ENCODE data around the gene KDM4C. TPM values are rescaled to one million over a fixed set of nuclear protein-coding genes. Genes with fewer than 3 reads are reported as not detected.

KDM4C gene
- polyA plus RNA-seq, 1 donor (not counting 4 experiments of a cell fraction or from before 2014, with no cell fraction given): 17.2 TPM

DNA sequence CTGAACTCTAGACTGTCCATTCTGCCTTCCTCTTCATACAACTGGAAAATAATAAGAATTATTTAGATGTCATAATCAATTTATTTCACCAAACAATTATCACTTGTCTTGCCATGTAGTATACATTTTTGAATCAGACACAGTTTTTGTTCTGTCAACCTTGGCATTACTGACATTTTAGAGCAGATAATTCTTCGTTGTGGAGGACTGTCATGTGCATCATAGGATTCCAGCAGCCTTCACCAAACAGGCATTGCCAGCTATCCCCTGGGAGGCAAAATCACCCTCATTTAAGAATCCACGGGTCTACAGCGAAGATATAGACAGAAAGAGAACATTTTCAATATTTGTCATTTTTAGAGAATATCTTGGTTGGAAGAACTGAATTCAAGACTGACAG is 293.9 kb downstream of the KDM4C start:
- TF ChIP-seq, protein P1, sequence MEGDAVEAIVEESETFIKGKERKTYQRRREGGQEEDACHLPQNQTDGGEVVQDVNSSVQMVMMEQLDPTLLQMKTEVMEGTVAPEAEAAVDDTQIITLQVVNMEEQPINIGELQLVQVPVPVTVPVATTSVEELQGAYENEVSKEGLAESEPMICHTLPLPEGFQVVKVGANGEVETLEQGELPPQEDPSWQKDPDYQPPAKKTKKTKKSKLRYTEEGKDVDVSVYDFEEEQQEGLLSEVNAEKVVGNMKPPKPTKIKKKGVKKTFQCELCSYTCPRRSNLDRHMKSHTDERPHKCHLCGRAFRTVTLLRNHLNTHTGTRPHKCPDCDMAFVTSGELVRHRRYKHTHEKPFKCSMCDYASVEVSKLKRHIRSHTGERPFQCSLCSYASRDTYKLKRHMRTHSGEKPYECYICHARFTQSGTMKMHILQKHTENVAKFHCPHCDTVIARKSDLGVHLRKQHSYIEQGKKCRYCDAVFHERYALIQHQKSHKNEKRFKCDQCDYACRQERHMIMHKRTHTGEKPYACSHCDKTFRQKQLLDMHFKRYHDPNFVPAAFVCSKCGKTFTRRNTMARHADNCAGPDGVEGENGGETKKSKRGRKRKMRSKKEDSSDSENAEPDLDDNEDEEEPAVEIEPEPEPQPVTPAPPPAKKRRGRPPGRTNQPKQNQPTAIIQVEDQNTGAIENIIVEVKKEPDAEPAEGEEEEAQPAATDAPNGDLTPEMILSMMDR (optimal IDR thresholded peaks at IDR 0.05 in 1 of 3, IDR thresholded peaks at IDR 0.05 in 1 of 3, conservative IDR thresholded peaks at IDR 0.05 in 1 of 3; ENCODE audit: extremely low read depth in 1 of 3, insufficient read depth in 2 of 3, low read length in 3 of 3): no peak
- no peak for TF ChIP-seq EZH2 (IDR thresholded peaks at IDR 0.05; ENCODE audit: low read length)
- Histone ChIP-seq H3K9me3 (ENCODE audit: control insufficient read depth, low read depth, low read length) (no peaks in the 10 kb centered on the region), H4K20me1 (ENCODE audit: control insufficient read depth, extremely low read depth, insufficient read depth, low read length) (no peaks in the 10 kb centered on the region), H3K36me3 (ENCODE audit: control insufficient read depth in 2 of 2, extremely low read depth in 1 of 2, insufficient read depth in 2 of 2, low read length in 2 of 2) (peaks cover 0 to 1% of the 10 kb centered on the region in 2 experiments), H3K4me3 (ENCODE audit: control insufficient read depth in 2 of 3, extremely low read depth in 1 of 3, insufficient read depth in 2 of 3, low read depth in 1 of 3, low read length in 3 of 3) (no peak overlapping the region), H3K79me2 (ENCODE audit: control insufficient read depth, insufficient read depth, low read length) (no peaks in the 10 kb centered on the region), H3K4me2 (ENCODE audit: control insufficient read depth, extremely low read depth, insufficient read depth, low read depth, low read length) (no peak overlapping the region), H2AFZ (ENCODE audit: control insufficient read depth, low read length) (no peak overlapping the region), H3K9ac (ENCODE audit: control insufficient read depth, extremely low read depth, insufficient read depth, low read length) (no peak overlapping the region), H3K9me1 (ENCODE audit: control insufficient read depth, extremely low read depth, insufficient read depth, low read length) (no peaks in the 10 kb centered on the region), H3K27ac (ENCODE audit: control insufficient read depth, insufficient read depth, low read length) (no peak overlapping the region), H3K27me3 (ENCODE audit: control insufficient read depth, extremely low read depth, insufficient read depth, low read length) (no peaks in the 10 kb centered on the region), H3K4me1 (ENCODE audit: control insufficient read depth, extremely low read depth, insufficient read depth, low read length) (no peaks in the 10 kb centered on the region)
- dilution Hi-C loops (cut with MboI; ENCODE audit: extremely low pct_ligation_motif_present, low sequenced_read_pairs): no loop called here
- DNase-seq (ENCODE audit: low read depth, low spot score): no peak
- no peak for FAIRE-seq

DNA sequence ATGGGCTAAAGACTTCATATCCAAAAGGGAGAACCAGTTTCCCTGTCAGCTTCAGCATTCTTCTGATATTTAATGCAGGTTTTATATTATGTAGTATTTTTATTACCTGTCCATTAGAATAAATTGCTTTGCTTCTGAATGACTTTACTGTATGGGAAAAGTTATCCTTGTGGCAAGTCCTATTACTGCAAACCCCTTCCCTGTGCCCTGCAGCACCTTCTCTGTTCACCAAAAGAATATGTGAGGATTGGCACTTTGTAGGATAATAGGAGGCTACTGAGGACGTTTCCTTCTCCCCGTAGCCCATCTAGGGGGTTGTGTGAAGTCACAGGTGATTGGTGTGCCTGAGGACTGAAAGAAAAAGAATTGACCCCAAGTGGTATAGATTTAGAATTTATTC is 296.1 kb downstream of the KDM4C start:
- H3K27me3 ChIP-seq (ENCODE audit: control insufficient read depth, extremely low read depth, insufficient read depth, low read length): no peaks in the 10 kb centered on the region
- H3K36me3 ChIP-seq (ENCODE audit: control insufficient read depth in 2 of 2, extremely low read depth in 1 of 2, insufficient read depth in 2 of 2, low read length in 2 of 2): no peaks in the 10 kb centered on the region
- no peak for FAIRE-seq
- no peak overlapping the region for H2AFZ ChIP-seq (ENCODE audit: control insufficient read depth, low read length)
- dilution Hi-C loops (cut with MboI; ENCODE audit: extremely low pct_ligation_motif_present, low sequenced_read_pairs): no loop called here
- H3K4me1 ChIP-seq (ENCODE audit: control insufficient read depth, extremely low read depth, insufficient read depth, low read length): no peaks in the 10 kb centered on the region
- TF ChIP-seq, protein P1 (optimal IDR thresholded peaks at IDR 0.05 in 1 of 3, IDR thresholded peaks at IDR 0.05 in 1 of 3, conservative IDR thresholded peaks at IDR 0.05 in 1 of 3; ENCODE audit: extremely low read depth in 1 of 3, insufficient read depth in 2 of 3, low read length in 3 of 3): no peak
- TF ChIP-seq EZH2 (IDR thresholded peaks at IDR 0.05; ENCODE audit: low read length): no peak
- no peaks in the 10 kb centered on the region for H3K9me1 ChIP-seq (ENCODE audit: control insufficient read depth, extremely low read depth, insufficient read depth, low read length)
- H3K4me3 ChIP-seq (ENCODE audit: control insufficient read depth in 2 of 3, extremely low read depth in 1 of 3, insufficient read depth in 2 of 3, low read depth in 1 of 3, low read length in 3 of 3): no peak overlapping the region
- H3K4me2 ChIP-seq (ENCODE audit: control insufficient read depth, extremely low read depth, insufficient read depth, low read depth, low read length): no peak overlapping the region
- H3K79me2 ChIP-seq (ENCODE audit: control insufficient read depth, insufficient read depth, low read length): no peaks in the 10 kb centered on the region
- no peak overlapping the region for H3K27ac ChIP-seq (ENCODE audit: control insufficient read depth, insufficient read depth, low read length)
- no peaks in the 10 kb centered on the region for H3K9me3 ChIP-seq (ENCODE audit: control insufficient read depth, low read depth, low read length)
- H3K9ac ChIP-seq (ENCODE audit: control insufficient read depth, extremely low read depth, insufficient read depth, low read length): no peak overlapping the region
- no peak for DNase-seq (ENCODE audit: low read depth, low spot score)
- no peaks in the 10 kb centered on the region for H4K20me1 ChIP-seq (ENCODE audit: control insufficient read depth, extremely low read depth, insufficient read depth, low read length)
